GM21390 (cell line): ENCODE measurements around the gene ROBO1.

Experiments used
- ATAC-seq: cut with Tn5 transposase; IDR thresholded peaks from one replicate; pipeline ENCODE4 v1.9.1; 2021; ENCODE audit not compliant: unreplicated experiment

Gene ROBO1

DNA sequence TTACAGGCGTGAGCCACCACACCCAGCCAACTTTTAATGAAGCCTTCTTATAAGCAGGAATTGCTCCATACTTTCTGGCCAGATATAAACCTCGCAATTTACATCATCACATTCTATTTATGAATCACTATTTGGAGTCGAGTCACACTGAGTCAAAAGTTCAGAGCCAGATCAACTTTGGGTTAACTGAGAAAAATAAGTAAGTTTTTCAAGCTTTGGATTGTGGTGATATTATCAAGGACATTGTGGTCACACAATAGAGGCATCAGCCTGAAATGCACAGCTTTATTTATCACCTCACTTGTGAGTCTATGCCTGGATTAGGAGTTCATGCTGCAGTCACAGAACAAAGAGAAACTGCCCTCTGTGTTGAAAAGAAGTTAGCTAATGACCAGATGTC lies 1163.5 kb downstream of the ROBO1 start:
- ATAC-seq, result no peak

GRCh38 chr3:78601249-78601648 lies 1166.5 kb downstream of the ROBO1 start:
- ATAC-seq, result no peak

DNA sequence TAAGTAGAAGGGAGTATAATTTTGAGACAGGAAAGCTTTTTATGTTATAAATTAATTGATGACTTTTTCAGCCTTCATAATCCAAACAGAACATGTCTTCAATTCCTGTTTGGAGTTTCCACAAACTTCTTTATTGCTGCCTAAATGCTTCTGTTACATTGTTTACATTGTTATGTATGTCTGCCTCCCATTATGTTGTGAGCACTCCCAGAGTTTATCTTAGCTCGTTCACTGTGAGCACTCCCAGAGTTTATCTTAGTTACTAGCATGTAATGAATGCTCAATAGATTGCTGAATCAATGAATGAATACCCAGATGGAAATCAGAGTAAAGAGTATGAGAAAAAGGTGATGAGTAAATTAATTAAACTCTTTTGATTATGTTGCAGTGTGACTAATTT lies 1178.0 kb downstream of the ROBO1 start:
- ATAC-seq, result no peak

GRCh38 chr3:78588906-78589621 lies 1178.7 kb downstream of the ROBO1 start:
- no peak for ATAC-seq

DNA sequence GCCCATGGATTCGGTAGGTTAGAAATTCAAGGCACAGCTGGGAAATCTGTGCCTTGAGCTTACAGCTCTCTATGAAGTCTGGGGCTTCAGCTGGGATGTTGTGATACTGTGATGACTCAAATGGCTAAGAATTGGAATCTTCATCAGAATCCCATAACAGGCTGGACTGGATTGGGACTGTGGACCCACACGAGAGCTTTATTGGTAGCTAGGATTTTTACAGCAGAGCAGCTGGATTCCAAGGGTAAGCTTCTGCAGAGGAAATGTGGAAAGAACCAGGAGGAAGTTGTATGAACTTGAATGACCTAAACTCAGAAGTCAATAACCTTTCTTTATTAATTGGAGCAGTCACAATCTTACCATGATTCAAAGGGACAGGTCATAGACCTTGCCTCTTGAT lies 1187.1 kb downstream of the ROBO1 start:
- ATAC-seq, result no peak

DNA sequence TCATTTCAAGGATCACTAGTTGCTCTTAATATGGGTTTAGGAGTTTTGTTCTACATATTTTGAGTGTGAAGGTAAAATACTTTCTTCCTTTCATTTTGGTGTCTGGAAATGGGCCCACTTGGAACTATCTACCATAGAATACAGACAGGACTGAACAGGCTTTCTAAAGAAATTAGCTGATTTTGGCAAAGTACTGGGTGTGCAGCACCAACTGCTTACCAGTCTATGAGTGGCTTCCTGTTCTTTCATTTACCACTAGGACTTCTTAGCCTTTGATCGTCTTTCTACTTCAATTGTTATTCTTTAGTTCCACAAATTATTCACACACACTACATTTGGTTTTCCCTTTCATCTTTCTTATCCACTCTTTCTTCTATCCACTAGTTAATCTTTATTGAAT lies 1196.3 kb downstream of the ROBO1 start:
- no peak for ATAC-seq

DNA sequence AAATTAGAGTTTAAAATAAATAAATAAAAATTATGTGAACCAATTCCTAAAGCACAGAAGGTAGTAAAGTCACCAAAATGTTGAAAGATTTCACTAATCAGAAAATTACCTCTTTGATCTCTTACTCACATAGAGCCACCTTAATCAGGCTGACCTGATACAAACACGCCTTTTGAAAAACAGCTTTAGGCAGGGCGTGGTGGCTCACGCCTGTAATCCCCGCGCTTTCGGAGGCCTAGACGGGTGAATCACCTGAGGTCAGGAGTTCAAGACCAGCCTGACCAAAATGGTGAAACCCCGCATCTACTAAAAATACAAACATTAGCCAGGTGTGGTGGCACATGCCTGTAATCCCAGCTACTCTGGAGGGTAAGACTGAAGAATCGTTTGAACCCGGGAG lies 1197.3 kb downstream of the ROBO1 start:
- ATAC-seq, result no peak

DNA sequence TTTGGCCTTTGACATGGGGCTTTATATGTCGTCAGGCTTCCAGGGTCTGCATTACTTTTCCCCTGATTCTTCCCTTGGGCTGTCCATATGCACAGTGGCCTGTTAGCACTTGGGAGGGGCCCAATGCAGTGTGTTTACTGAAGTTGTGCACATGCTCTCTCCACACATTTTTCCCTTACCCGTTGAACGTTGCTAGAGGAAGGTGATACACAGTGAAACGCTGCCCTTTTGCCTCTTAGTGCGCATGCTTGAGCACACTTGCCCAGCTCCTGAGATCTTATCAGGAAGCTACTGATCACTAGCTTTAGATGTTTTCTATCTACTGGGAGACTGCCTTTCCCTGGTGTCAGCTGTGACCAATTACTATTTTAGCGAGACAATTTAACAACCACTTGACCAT lies 1198.0 kb downstream of the ROBO1 start:
- no peak for ATAC-seq

DNA sequence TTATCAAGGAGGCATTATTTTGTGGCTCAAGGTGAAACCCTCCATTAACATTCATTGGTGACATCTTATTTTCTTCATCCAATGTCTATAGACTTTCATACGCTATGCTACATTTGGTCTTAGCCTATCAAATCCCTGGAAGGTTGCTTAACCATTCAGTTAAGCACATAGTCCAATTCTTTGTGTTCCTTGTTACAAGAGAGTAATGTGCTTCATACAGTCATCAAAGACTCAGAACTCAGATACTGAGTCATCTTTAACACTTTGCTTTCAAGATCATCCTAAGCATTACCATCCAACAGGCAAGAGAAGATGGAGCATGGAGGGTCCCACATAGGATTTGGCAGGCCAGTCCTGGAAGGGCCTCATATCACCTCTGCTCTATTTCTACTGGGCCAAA lies 1202.1 kb downstream of the ROBO1 start:
- no peak for ATAC-seq

- no peak for ATAC-seq
Observed at GRCh38 chr3:78562328-78562727, 1205.5 kb downstream of the ROBO1 start.
